HCT116 (cell line): ENCODE results near the gene NOP53. TPM values are rescaled to one million over a fixed set of nuclear protein-coding genes. Genes with fewer than 3 reads are reported as not detected.

Experiments
- ATAC-seq: fragments of 200-7000 bp; cut with Tn5 transposase; 2 replicates; pipeline ENCODE4 v1.9.1; 2020; ENCODE audit warnings: mild to moderate bottlenecking, moderate library complexity
- BruUV-seq: library from RNA; stranded (reverse); fragments of 400-500 nt; replicated peaks from 2 replicates; lab custom pipeline; 2021; lab: Mats Ljungman, UMichigan
- CTCF ChIA-PET: fragments of 300-600 bp; sonication (Branson Sonifier 250); formaldehyde crosslinking; loops from one replicate; lab custom pipeline; 2021; ENCODE audit warnings: antibody characterized with exemption; lab: Charles Lee
- POLR2A ChIA-PET: fragments of 300-600, 350-600 bp; sonication (Branson Sonifier 250); formaldehyde crosslinking; loops from one replicate; lab custom pipeline; 2021; ENCODE audit warnings: antibody characterized with exemption; lab: Charles Lee
- RAD21 ChIA-PET, 2 experiments: fragments of 300-600 bp; sonication (Branson Sonifier 250); formaldehyde crosslinking; loops; one replicate each; lab custom pipeline; 2023; ENCODE audit warnings: low total read pairs in 2 of 2; ENCODE audit not compliant: uncharacterized antibody in 2 of 2, unreplicated experiment in 2 of 2, low non-redundant PET in 1 of 2; lab: Charles Lee
- DNase-seq: peaks from one replicate; pipeline ENCODE4 v3.0.0-alpha.2; 2010; ENCODE audit warnings: low read depth, low spot score
- H2AFZ ChIP-seq: fragments of 200-600 bp; shearing (Covaris generic), sonication (generic); 2 replicates; pipeline ENCODE4 v1.6.1; 2017; ENCODE audit warnings: low read depth, mixed run types, mixed read lengths, antibody characterized with exemption, low read length; ENCODE audit not compliant: poor library complexity, severe bottlenecking
- H3K27ac ChIP-seq: 2 replicates; pipeline ENCODE4 v1.5.1; 2012; ENCODE audit warnings: low read depth, low read length
- H3K27me3 ChIP-seq: fragments of 200-600 bp; sonication (generic); 2 replicates; pipeline ENCODE4 v1.6.1; 2016; ENCODE audit warnings: mixed run types, low read length, mixed read lengths; ENCODE audit not compliant: insufficient read depth
- H3K36me3 ChIP-seq, 2 experiments: fragments of 200-500 bp in 1 of 2; fragments of 200-600 bp in 1 of 2; sonication (Bioruptor generic) in 1 of 2; sonication (generic) in 1 of 2; 2 replicates each; pipeline versions ENCODE4 v1.5.1 to v1.6.1; 2014 to 2016; ENCODE audit warnings: low read length in 2 of 2, inconsistent platforms in 1 of 2, mixed read lengths in 1 of 2, mixed run types in 1 of 2; ENCODE audit not compliant: insufficient read depth in 2 of 2, control insufficient read depth in 1 of 2
- H3K4me1 ChIP-seq, 2 experiments: fragments of 200-600 bp in 1 of 2; sonication (generic) in 1 of 2; 2 replicates each; pipeline versions ENCODE4 v1.5.1 to v1.6.1; 2012 to 2017; ENCODE audit warnings: low read length in 2 of 2, inconsistent platforms in 1 of 2, mild to moderate bottlenecking in 1 of 2, mixed read lengths in 1 of 2, mixed run types in 1 of 2, moderate library complexity in 1 of 2; ENCODE audit not compliant: insufficient read depth in 2 of 2, control insufficient read depth in 1 of 2
- H3K4me2 ChIP-seq: fragments of 200-600 bp; sonication (generic); 2 replicates; pipeline ENCODE4 v1.6.1; 2017; ENCODE audit warnings: mixed run types, low read length, mixed read lengths
- H3K4me3 ChIP-seq, 2 experiments: fragments of 200-600 bp in 1 of 2; sonication (generic) in 1 of 2; replicated peaks in 1 of 2; 2 replicates each; pipeline ENCODE4 v1.5.1; 2011 to 2016; ENCODE audit warnings: low read length in 2 of 2, control low read depth in 1 of 2, low read depth in 1 of 2, mild to moderate bottlenecking in 1 of 2, mixed read lengths in 1 of 2, mixed run types in 1 of 2
- H3K79me2 ChIP-seq: fragments of 200-600 bp; sonication (generic); 2 replicates; pipeline ENCODE4 v1.6.1; 2017; ENCODE audit warnings: mild to moderate bottlenecking, mixed run types, low read length, moderate library complexity, mixed read lengths; ENCODE audit not compliant: insufficient read depth
- H3K9ac ChIP-seq: fragments of 200-600 bp; sonication (generic); 2 replicates; pipeline ENCODE4 v1.6.1; 2016; ENCODE audit warnings: low read length, mixed read lengths
- H3K9me2 ChIP-seq: fragments of 200-600 bp; sonication (generic), shearing (Covaris generic); 2 replicates; pipeline ENCODE4 v1.6.1; 2017; ENCODE audit warnings: mixed run types, mild to moderate bottlenecking, moderate library complexity; ENCODE audit not compliant: insufficient read depth
- H3K9me3 ChIP-seq, 2 experiments: fragments of 200-500 bp in 1 of 2; fragments of 200-600 bp in 1 of 2; sonication (Bioruptor generic) in 1 of 2; sonication (generic) in 1 of 2; 2 replicates each; pipeline ENCODE4 v1.6.1; 2014 to 2017; ENCODE audit warnings: low read length in 2 of 2, mixed read lengths in 2 of 2, inconsistent platforms in 1 of 2, low read depth in 1 of 2, mild to moderate bottlenecking in 1 of 2, mixed run types in 1 of 2, moderate library complexity in 1 of 2; ENCODE audit not compliant: control insufficient read depth in 1 of 2, insufficient read depth in 1 of 2
- H4K20me1 ChIP-seq: fragments of 200-600 bp; sonication (generic), shearing (Covaris generic); 2 replicates; pipeline ENCODE4 v1.6.1; 2017; ENCODE audit warnings: mixed run types, mild to moderate bottlenecking, moderate library complexity; ENCODE audit not compliant: insufficient read depth
- ATF3 ChIP-seq: IDR thresholded peaks from 2 replicates; pipeline ENCODE4 v1.6.1; 2012
- EGR1 ChIP-seq: IDR thresholded peaks from 2 replicates; pipeline ENCODE4 v1.6.1; 2012; ENCODE audit warnings: low read depth
- ELF1 ChIP-seq: IDR thresholded peaks from 2 replicates; pipeline ENCODE4 v1.6.1; 2012; ENCODE audit warnings: low read depth, borderline replicate concordance
- JUND ChIP-seq: IDR thresholded peaks from 2 replicates; pipeline ENCODE4 v1.6.1; 2012
- RAD21 ChIP-seq: IDR thresholded peaks from 2 replicates; pipeline ENCODE4 v1.6.1; 2012; ENCODE audit warnings: low read depth, mild to moderate bottlenecking
- SIN3A ChIP-seq: IDR thresholded peaks from 2 replicates; pipeline ENCODE4 v1.6.1; 2012; ENCODE audit warnings: low read depth
- ZNF274 ChIP-seq: fragments of 200-500 bp; sonication (Bioruptor generic); IDR thresholded peaks from 2 replicates; pipeline ENCODE4 v1.6.1; 2014; ENCODE audit warnings: mild to moderate bottlenecking, low read depth, low read length, inconsistent platforms
- intact Hi-C: fragments of 100-400 bp; cut with micrococcal nuclease; formaldehyde crosslinking; loops from 2 replicates; pipeline ENCODE4 v1.10.0; 2022
- total RNA-seq: library from RNA; stranded (reverse); gene quantifications from one replicate; pipeline ENCODE4 v1.2.1, GENCODE V29; 2021; ENCODE audit not compliant: unreplicated experiment

The NOP53 gene
- total RNA-seq, 1 experiment from 2014 or later = 322 TPM

- ATAC-seq = no peak
- no peaks in the 10 kb centered on the region for H3K36me3 ChIP-seq
- no peak for DNase-seq
- H3K4me1 ChIP-seq = peaks cover 3 to 7% of the 10 kb centered on the region in 2 experiments; a peak in 1 of 4 replicates
- no peak overlapping the region for H3K27ac ChIP-seq
- no TSS peak for BruUV-seq
- no peak overlapping the region for H3K4me3 ChIP-seq
- no peaks in the 10 kb centered on the region for H3K79me2 ChIP-seq
- H3K9ac ChIP-seq = no peak overlapping the region
- CTCF ChIA-PET = interaction anchor here (0.6 to 2.7 kb wide), 9 partner anchors 10 to 103 kb away, joined by 3 to 16 read pairs (median 4); partner anchors contain the start of genes NOP53 and SELENOW
- no peak overlapping the region for H2AFZ ChIP-seq
- POLR2A ChIA-PET = no interaction called here
- intact Hi-C loops = loop anchor here (1.0 kb wide), 1 partner anchor 22 kb away; no protein-coding TSS in a partner anchor
- H3K4me2 ChIP-seq = no peak overlapping the region
- no peak for TF ChIP-seq RAD21
- TF ChIP-seq ELF1 = no peak
- no peak for TF ChIP-seq ZNF274
- no peak for TF ChIP-seq ATF3
- no peak for TF ChIP-seq EGR1
- TF ChIP-seq JUND = no peak
- no peaks in the 10 kb centered on the region for H3K9me2 ChIP-seq
- H3K27me3 ChIP-seq = no peaks in the 10 kb centered on the region
- H4K20me1 ChIP-seq = no peaks in the 10 kb centered on the region
- H3K9me3 ChIP-seq = no peaks in the 10 kb centered on the region
- RAD21 ChIA-PET = no interaction called here
Measured at GRCh38 chr19:47766359-47766620, 20.9 kb downstream of the NOP53 start.

- DNase-seq (no peak), ATAC-seq (no peak)
- H3K27me3 ChIP-seq = no peaks in the 10 kb centered on the region
- no peaks in the 10 kb centered on the region for H3K9me2 ChIP-seq
- H3K27ac ChIP-seq = no peak overlapping the region
- no peak overlapping the region for H3K9ac ChIP-seq
- H4K20me1 ChIP-seq = no peaks in the 10 kb centered on the region
- H3K4me3 ChIP-seq = no peak overlapping the region
- H3K4me2 ChIP-seq = no peak overlapping the region
- TF ChIP-seq SIN3A = no peak
- no peak for TF ChIP-seq RAD21
- no peak for TF ChIP-seq ELF1
- POLR2A ChIA-PET = no interaction called here
- H3K36me3 ChIP-seq = no peaks in the 10 kb centered on the region
- no peaks in the 10 kb centered on the region for H3K79me2 ChIP-seq
- no TSS peak for BruUV-seq
- H2AFZ ChIP-seq = no peak overlapping the region
- H3K4me1 ChIP-seq = peaks cover 3 to 7% of the 10 kb centered on the region in 2 experiments; a peak in 1 of 4 replicates
- CTCF ChIA-PET = interaction anchor here (1.2 kb wide), 1 partner anchor 11 kb away, joined by 3 read pairs; the partner anchor contains the start of gene SELENOW
- RAD21 ChIA-PET = no interaction called here
- intact Hi-C loops = loop anchor here (1.0 kb wide), 1 partner anchor 22 kb away; no protein-coding TSS in a partner anchor
- no peaks in the 10 kb centered on the region for H3K9me3 ChIP-seq
Measured at GRCh38 chr19:47766670-47767069, 21.3 kb downstream of the NOP53 start.
